ENCODE data around the gene ARSK. TPM values are rescaled to one million over a fixed set of nuclear protein-coding genes. Genes with fewer than 3 reads are reported as not detected.
"Not testable (repeated sequence)": the region's sequence is repeated elsewhere in the genome, so short reads cannot be mapped to it uniquely, and the experiment has no call there.

The ARSK gene
- total RNA-seq, 1 donor from 2014 or later: 7.5 TPM

- DNase-seq (ENCODE audit: extremely low read depth, low read depth, low spot score): not testable (repeated sequence)
Observed at GRCh38 chr5:95646226-95646568, 91.3 kb downstream of the ARSK start.

- DNase-seq (ENCODE audit: extremely low read depth, low read depth, low spot score): no peak
Observed at GRCh38 chr5:95646569-95647431, 91.9 kb downstream of the ARSK start, which contains the start of gene RFESD. Gene RFESD, plus strand, starts transcription at chr5:95646777. Its CDS starts 5,495 bp downstream, at chr5:95652272.

- DNase-seq (ENCODE audit: extremely low read depth, low read depth, low spot score): no peak
Observed at GRCh38 chr5:95647886-95648860, 93.3 kb downstream of the ARSK start.

GRCh38 chr5:95649274-95649673, 94.4 kb downstream of the ARSK start:
- DNase-seq (ENCODE audit: extremely low read depth, low read depth, low spot score): no peak

GRCh38 chr5:95649842-95650620, 95.1 kb downstream of the ARSK start:
- no peak for DNase-seq (ENCODE audit: extremely low read depth, low read depth, low spot score)

GRCh38 chr5:95652849-95653248, 97.9 kb downstream of the ARSK start:
- no peak for DNase-seq (ENCODE audit: extremely low read depth, low read depth, low spot score)

GRCh38 chr5:95654196-95654595, 99.3 kb downstream of the ARSK start:
- no peak for DNase-seq (ENCODE audit: extremely low read depth, low read depth, low spot score)

Other genes starting within 250 kb of the ARSK start
- 0.47 and 0.97 TPM in 2 replicates for gene FAM81B, start 163.7 kb upstream of the ARSK start, total RNA-seq
- 78.6 and 79.1 TPM in 2 replicates for gene SKIC3, start 124 bp upstream of the ARSK start, total RNA-seq
- 0.10 and 0.82 TPM in 2 replicates for gene GPR150, start 65.0 kb downstream of the ARSK start, total RNA-seq
- gene RFESD, start 91.7 kb downstream of the ARSK start, total RNA-seq: 0.29 and 2.9 TPM in 2 replicates
- not detected in 2 replicates for gene SPATA9, start 127.9 kb downstream of the ARSK start, total RNA-seq
- 43.9 and 47.1 TPM in 2 replicates for gene RHOBTB3, start 176.2 kb downstream of the ARSK start, total RNA-seq